Endothelial cell (in vitro differentiated cells): ENCODE measurements around the gene CLCF1. TPM values are rescaled to one million over a fixed set of nuclear protein-coding genes. Genes with fewer than 3 reads are reported as not detected.

Experiments used
- DNase-seq: peaks from one replicate; pipeline ENCODE4 v3.0.0; 2021; ENCODE audit warnings: low spot score
- H3K27ac Mint-ChIP-seq: one replicate; pipeline ENCODE4 v1.8.0; 2021; ENCODE audit warnings: mixed read lengths, inconsistent platforms; ENCODE audit not compliant: unreplicated experiment
- H3K27me3 Mint-ChIP-seq: one replicate; pipeline ENCODE4 v1.8.0; 2021; ENCODE audit warnings: mild to moderate bottlenecking, moderate library complexity, mixed read lengths, inconsistent platforms; ENCODE audit not compliant: unreplicated experiment
- H3K36me3 Mint-ChIP-seq: one replicate; pipeline ENCODE4 v1.8.0; 2021; ENCODE audit warnings: mild to moderate bottlenecking, low read depth, mixed read lengths, inconsistent platforms; ENCODE audit not compliant: unreplicated experiment
- H3K4me1 Mint-ChIP-seq: one replicate; pipeline ENCODE4 v1.8.0; 2021; ENCODE audit warnings: mild to moderate bottlenecking, mixed read lengths, inconsistent platforms; ENCODE audit not compliant: unreplicated experiment
- H3K4me3 Mint-ChIP-seq: one replicate; pipeline ENCODE4 v1.8.0; 2021; ENCODE audit warnings: mild to moderate bottlenecking, mixed read lengths, inconsistent platforms; ENCODE audit not compliant: unreplicated experiment
- H3K9me3 Mint-ChIP-seq: one replicate; pipeline ENCODE4 v1.8.0; 2021; ENCODE audit warnings: mixed read lengths, inconsistent platforms; ENCODE audit not compliant: unreplicated experiment
- CTCF ChIP-seq: fragments of 200-600 bp; sonication (generic); IDR thresholded peaks from one replicate; pipeline ENCODE4 v1.5.0; 2021; ENCODE audit warnings: antibody characterized with exemption; ENCODE audit not compliant: unreplicated experiment
- total RNA-seq: library from RNA; stranded (reverse); fragmentation: NEBNext Ultra II Directional; extraction: Animal tissue kit (Norgen Biotek cat#: 25700); gene quantifications from one replicate; pipeline ENCODE4 v1.2.1, GENCODE V29; 2021; ENCODE audit not compliant: unreplicated experiment

CLCF1 gene
- total RNA-seq, 1 donor from 2014 or later: 12.6 TPM

GRCh38 chr11:67379061-67380058 lies 6.0 kb upstream of the CLCF1 start:
- H3K36me3 Mint-ChIP-seq: no peaks in the 10 kb centered on the region
- peaks cover 17% of the 10 kb centered on the region for H3K27me3 Mint-ChIP-seq
- no peak for TF ChIP-seq CTCF
- no peak overlapping the region for H3K27ac Mint-ChIP-seq
- no peak for DNase-seq
- no peak overlapping the region for H3K4me3 Mint-ChIP-seq
- peaks cover 12% of the 10 kb centered on the region for H3K4me1 Mint-ChIP-seq
- H3K9me3 Mint-ChIP-seq: no peaks in the 10 kb centered on the region

GRCh38 chr11:67378544-67378943 lies 5.1 kb upstream of the CLCF1 start:
- no peak overlapping the region for H3K4me3 Mint-ChIP-seq
- H3K36me3 Mint-ChIP-seq: no peaks in the 10 kb centered on the region
- no peak overlapping the region for H3K27ac Mint-ChIP-seq
- H3K4me1 Mint-ChIP-seq: peaks cover 17% of the 10 kb centered on the region
- TF ChIP-seq CTCF: no peak
- no peaks in the 10 kb centered on the region for H3K9me3 Mint-ChIP-seq
- no peak for DNase-seq
- peaks cover 20% of the 10 kb centered on the region for H3K27me3 Mint-ChIP-seq

- Mint-ChIP-seq H3K36me3 (no peaks in the 10 kb centered on the region), H3K4me3 (no peak overlapping the region), H3K4me1 (peaks cover 19% of the 10 kb centered on the region), H3K27ac (no peak overlapping the region), H3K27me3 (peaks cover 14% of the 10 kb centered on the region), H3K9me3 (no peaks in the 10 kb centered on the region)
- no peak for TF ChIP-seq CTCF
- DNase-seq: no peak
Measured at GRCh38 chr11:67376873-67377808, 3.7 kb upstream of the CLCF1 start.

- H3K27me3 Mint-ChIP-seq: peaks cover 21% of the 10 kb centered on the region
- H3K9me3 Mint-ChIP-seq: no peaks in the 10 kb centered on the region
- peaks cover 26% of the 10 kb centered on the region for H3K4me1 Mint-ChIP-seq
- peak overlapping the region; percentile 37 for H3K4me3 Mint-ChIP-seq
- TF ChIP-seq CTCF: no peak
- DNase-seq: no peak
- no peaks in the 10 kb centered on the region for H3K36me3 Mint-ChIP-seq
- H3K27ac Mint-ChIP-seq: no peak overlapping the region
Measured at GRCh38 chr11:67376063-67376820, 2.8 kb upstream of the CLCF1 start.
